ENCODE measurements around the gene SYK.

- TF ChIP-seq CTCF (IDR thresholded peaks at IDR 0.05) (no peak), POLR2A (IDR thresholded peaks at IDR 0.05) (no peak)
Measured at GRCh38 chr9:90847971-90848370, 46.4 kb downstream of the SYK start.
